GM21717 (cell line): ENCODE data around the gene NECTIN1.

Experiments used
- ATAC-seq: cut with Tn5 transposase; IDR thresholded peaks from one replicate; pipeline ENCODE4 v1.9.1; 2021; ENCODE audit warnings: mild to moderate bottlenecking, moderate library complexity; ENCODE audit not compliant: unreplicated experiment

NECTIN1 gene

GRCh38 chr11:119694334-119694733 is 34.7 kb downstream of the NECTIN1 start:
- ATAC-seq = no peak

- ATAC-seq = no peak
These were observed 35.7 kb downstream of the NECTIN1 start for GRCh38 chr11:119693253-119693815.

GRCh38 chr11:119692540-119692820 is 36.5 kb downstream of the NECTIN1 start:
- no peak for ATAC-seq

GRCh38 chr11:119691701-119692539 is 37.1 kb downstream of the NECTIN1 start:
- no peak for ATAC-seq

GRCh38 chr11:119691020-119691666 is 37.9 kb downstream of the NECTIN1 start:
- no peak for ATAC-seq

GRCh38 chr11:119689302-119689701 is 39.7 kb downstream of the NECTIN1 start:
- ATAC-seq = no peak

GRCh38 chr11:119688356-119688755 is 40.6 kb downstream of the NECTIN1 start:
- ATAC-seq = no peak

- no peak for ATAC-seq
These were observed 41.5 kb downstream of the NECTIN1 start for GRCh38 chr11:119687373-119688046.

- ATAC-seq = no peak
These were observed 42.7 kb downstream of the NECTIN1 start for GRCh38 chr11:119686177-119686882.

- ATAC-seq = no peak
These were observed 43.8 kb downstream of the NECTIN1 start for GRCh38 chr11:119685111-119685746.

- ATAC-seq = no peak
These were observed 44.5 kb downstream of the NECTIN1 start for GRCh38 chr11:119684361-119685110.

GRCh38 chr11:119683783-119684182 is 45.2 kb downstream of the NECTIN1 start:
- no peak for ATAC-seq

GRCh38 chr11:119681361-119681910 is 47.6 kb downstream of the NECTIN1 start:
- ATAC-seq = no peak

- no peak for ATAC-seq
These were observed 48.2 kb downstream of the NECTIN1 start for GRCh38 chr11:119680541-119681360.

GRCh38 chr11:119679346-119679745 is 49.7 kb downstream of the NECTIN1 start:
- no peak for ATAC-seq

- ATAC-seq = no peak
These were observed 50.6 kb downstream of the NECTIN1 start for GRCh38 chr11:119678351-119678750.

- ATAC-seq = no peak
These were observed 51.2 kb downstream of the NECTIN1 start for GRCh38 chr11:119677840-119678239.

GRCh38 chr11:119676461-119677020 is 52.5 kb downstream of the NECTIN1 start:
- no peak for ATAC-seq
